ENCODE results near the gene SLC34A3.
A peak's percentile ranks its signal among the peaks of the same experiment; 100 is the strongest.

SLC34A3 gene

GRCh38 chr9:137251194-137251461 is 20.4 kb downstream of the SLC34A3 start, which contains the start of gene STPG3:
STPG3 (plus strand) TSS chr9:137251286; CDS start chr9:137251287, 1 bp downstream.
- DNase-seq (ENCODE audit: low read depth): no peak
- TF ChIP-seq CTCF (conservative IDR thresholded peaks at IDR 0.05; ENCODE audit: control insufficient read depth, insufficient read depth, low read depth, low read length): no peak

GRCh38 chr9:137251490-137252268 is 21.0 kb downstream of the SLC34A3 start:
- no peak overlapping the region for H3K4me3 ChIP-seq (ENCODE audit: control insufficient read depth, low read depth, low read length)
- DNase-seq (ENCODE audit: low read depth): no peak
- no peak for TF ChIP-seq CTCF (conservative IDR thresholded peaks at IDR 0.05; ENCODE audit: control insufficient read depth, insufficient read depth, low read depth, low read length)

More at GRCh38 chr9:137251194-137251461, 20.4 kb downstream of the SLC34A3 start, which contains the start of gene STPG3:
- no peak within 1 kb of the TSS for H3K4me3 ChIP-seq (ENCODE audit: control insufficient read depth, low read depth, low read length)

GRCh38 chr9:137252555-137253506 is 22.1 kb downstream of the SLC34A3 start:
- H3K4me3 ChIP-seq (ENCODE audit: control insufficient read depth, low read depth, low read length): no peak overlapping the region
- TF ChIP-seq CTCF (conservative IDR thresholded peaks at IDR 0.05; ENCODE audit: control insufficient read depth, insufficient read depth, low read depth, low read length): no peak
- no peak for DNase-seq (ENCODE audit: low read depth)

- peak overlapping the region; percentile 68 for H3K4me3 ChIP-seq (ENCODE audit: control insufficient read depth, low read depth, low read length)
- TF ChIP-seq CTCF (conservative IDR thresholded peaks at IDR 0.05; ENCODE audit: control insufficient read depth, insufficient read depth, low read depth, low read length): no peak
- no peak for DNase-seq (ENCODE audit: low read depth)
Measured at GRCh38 chr9:137253717-137254623, 23.3 kb downstream of the SLC34A3 start.

GRCh38 chr9:137254624-137255447 is 24.1 kb downstream of the SLC34A3 start, which contains the start of gene NELFB:
NELFB (plus strand) TSS chr9:137255327.
- DNase-seq (ENCODE audit: low read depth): peak; percentile 72
- H3K4me3 ChIP-seq (ENCODE audit: control insufficient read depth, low read depth, low read length): peak within 1 kb of the TSS; percentile 87
- no peak for TF ChIP-seq CTCF (conservative IDR thresholded peaks at IDR 0.05; ENCODE audit: control insufficient read depth, insufficient read depth, low read depth, low read length)

Data from fibroblast of mammary gland (primary cell).